Gastroesophageal sphincter (tissue), 3 donors: ENCODE measurements around the gene DCP1B.

Experiments used
- POLR2AphosphoS5 ChIP-seq: sonication (generic); formaldehyde crosslinking; IDR thresholded peaks from one replicate; pipeline ENCODE4 v1.6.1; 2017; ENCODE audit warnings: antibody characterized with exemption
- TF ChIP-seq, protein P1 (sequence below), 4 experiments: fragments of 200-600 bp in 2 of 4; fragments of 450-650 bp in 2 of 4; sonication (generic) in 1 of 4; IDR thresholded peaks; one replicate each; pipeline ENCODE4 v1.5.1; 2017 to 2019; ENCODE audit warnings: antibody characterized with exemption in 4 of 4, mild to moderate bottlenecking in 2 of 4, moderate library complexity in 2 of 4

DNA sequence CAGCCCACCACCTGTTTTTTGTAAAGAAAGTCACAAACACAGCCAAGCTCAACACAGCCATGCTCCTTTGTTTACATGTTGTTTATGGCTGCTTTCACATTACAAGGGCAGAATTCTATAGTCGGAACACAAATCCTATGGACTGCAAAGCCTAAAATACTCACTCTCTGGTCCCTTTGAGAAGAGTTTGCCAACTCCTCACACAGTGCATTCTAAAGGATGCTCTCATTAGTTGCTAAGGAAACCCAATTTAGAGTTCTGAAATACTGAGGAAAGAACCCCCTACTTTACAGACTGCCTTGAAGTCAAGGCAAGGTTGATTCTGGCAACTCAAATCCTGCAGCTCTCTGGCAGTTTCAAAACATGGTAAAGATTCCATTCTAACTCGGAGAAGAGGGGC is 38.3 kb downstream of the DCP1B start:
- no peak for TF ChIP-seq POLR2AphosphoS5
- TF ChIP-seq, protein P1, sequence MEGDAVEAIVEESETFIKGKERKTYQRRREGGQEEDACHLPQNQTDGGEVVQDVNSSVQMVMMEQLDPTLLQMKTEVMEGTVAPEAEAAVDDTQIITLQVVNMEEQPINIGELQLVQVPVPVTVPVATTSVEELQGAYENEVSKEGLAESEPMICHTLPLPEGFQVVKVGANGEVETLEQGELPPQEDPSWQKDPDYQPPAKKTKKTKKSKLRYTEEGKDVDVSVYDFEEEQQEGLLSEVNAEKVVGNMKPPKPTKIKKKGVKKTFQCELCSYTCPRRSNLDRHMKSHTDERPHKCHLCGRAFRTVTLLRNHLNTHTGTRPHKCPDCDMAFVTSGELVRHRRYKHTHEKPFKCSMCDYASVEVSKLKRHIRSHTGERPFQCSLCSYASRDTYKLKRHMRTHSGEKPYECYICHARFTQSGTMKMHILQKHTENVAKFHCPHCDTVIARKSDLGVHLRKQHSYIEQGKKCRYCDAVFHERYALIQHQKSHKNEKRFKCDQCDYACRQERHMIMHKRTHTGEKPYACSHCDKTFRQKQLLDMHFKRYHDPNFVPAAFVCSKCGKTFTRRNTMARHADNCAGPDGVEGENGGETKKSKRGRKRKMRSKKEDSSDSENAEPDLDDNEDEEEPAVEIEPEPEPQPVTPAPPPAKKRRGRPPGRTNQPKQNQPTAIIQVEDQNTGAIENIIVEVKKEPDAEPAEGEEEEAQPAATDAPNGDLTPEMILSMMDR (IDR thresholded peaks at IDR 0.05) = no peak
